ENCODE data around the gene PARD3B.

GRCh38 chr2:205022841-205023240 lies 477.6 kb downstream of the PARD3B start:
- no peak for TF ChIP-seq CTCF (IDR thresholded peaks at IDR 0.05)
- no peak for TF ChIP-seq POLR2A (IDR thresholded peaks at IDR 0.05)
